HG02763 (cell line): ENCODE data around the gene OR2H1.

ENCODE experiments used
- ATAC-seq: cut with Tn5 transposase; IDR thresholded peaks from one replicate; pipeline ENCODE4 v1.9.1; 2021; ENCODE audit warnings: mild to moderate bottlenecking, moderate library complexity; ENCODE audit not compliant: unreplicated experiment

The OR2H1 gene

DNA sequence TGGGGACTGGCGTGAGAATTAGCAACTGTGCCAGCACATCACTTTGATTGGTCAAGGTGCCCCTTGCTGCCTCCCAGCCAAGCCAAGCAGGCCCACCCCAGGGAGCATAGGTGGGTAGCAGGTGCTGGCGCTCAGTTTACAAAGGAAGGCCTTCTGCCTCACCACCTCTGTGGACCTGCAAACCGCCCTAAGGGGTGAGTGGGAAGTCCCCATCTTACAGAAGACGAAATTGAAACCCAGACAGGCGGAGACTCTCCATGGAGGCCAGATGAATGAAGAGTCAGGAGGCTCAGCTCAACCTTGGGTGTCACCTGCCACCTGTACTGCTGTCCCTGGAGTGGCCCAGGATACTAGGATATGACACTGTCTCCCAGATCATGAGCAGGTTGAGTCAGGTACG, 52.3 kb downstream of the OR2H1 start:
- peak; percentile 63 for ATAC-seq

DNA sequence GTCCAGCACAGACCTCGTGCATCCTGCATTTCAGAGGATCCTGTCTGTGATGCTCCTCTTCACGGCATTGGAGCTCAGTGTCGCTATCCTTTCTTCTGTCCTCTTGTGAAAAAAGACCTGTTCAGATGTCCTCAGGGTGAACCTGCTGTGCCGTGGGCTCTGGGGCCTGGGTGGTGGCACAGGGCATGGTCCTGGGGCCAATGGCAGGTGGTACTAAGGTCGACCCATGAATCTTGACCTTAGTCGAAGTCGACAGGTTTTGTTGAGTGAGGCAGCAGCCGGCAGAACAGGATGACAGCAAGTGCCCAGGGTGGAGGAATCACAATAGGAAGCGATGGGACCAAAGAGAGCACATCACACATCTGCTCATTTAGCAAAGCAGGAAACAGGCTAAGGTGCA, 52.8 kb downstream of the OR2H1 start:
- no peak for ATAC-seq

- ATAC-seq = no peak
Observed at GRCh38 chr6:29510202-29510601, 53.2 kb downstream of the OR2H1 start.

DNA sequence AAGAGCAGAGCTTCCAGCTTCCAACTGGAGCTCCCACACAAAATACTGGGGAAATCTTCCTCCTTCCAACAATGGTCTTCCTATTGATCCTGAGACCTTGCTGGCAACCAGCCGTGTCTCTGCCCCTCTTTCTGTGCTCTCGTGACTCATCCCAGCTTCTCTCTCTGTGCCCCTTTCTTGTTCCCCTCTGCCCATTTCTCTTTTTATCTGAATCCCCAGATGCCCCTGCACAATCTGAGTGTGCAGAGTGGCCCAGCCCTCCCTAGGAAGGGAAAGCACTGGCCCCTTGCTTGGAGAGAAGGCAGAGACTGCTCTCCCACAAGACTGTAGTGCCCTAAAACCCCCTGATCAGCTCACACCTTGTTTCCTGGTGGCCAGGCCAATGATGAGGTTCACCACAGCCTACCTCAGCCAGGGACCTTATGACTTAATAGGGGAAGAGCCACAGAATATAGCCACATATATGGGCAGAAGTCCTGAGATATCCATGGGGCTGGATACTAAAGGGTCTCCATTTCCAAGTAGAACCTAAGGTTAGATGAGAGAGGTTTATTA, 53.9 kb downstream of the OR2H1 start:
- no peak for ATAC-seq
